Measurements from ENCODE around the gene FAM20C. TPM values are rescaled to one million over a fixed set of nuclear protein-coding genes. Genes with fewer than 3 reads are reported as not detected.
A peak's percentile ranks its signal among the peaks of the same experiment; 100 is the strongest.

Gene FAM20C
- total RNA-seq, 4 donors from 2014 or later: 9.6 to 35.3 (median 18.6) TPM

- no peak for DNase-seq
- Histone ChIP-seq H3K27me3 (no peaks in the 10 kb centered on the region), H3K27ac (peak overlapping the region in 2 of 4 donors; percentile 92 to 98), H3K4me3 (no peak overlapping the region), H3K36me3 (peaks cover 0 to 8% of the 10 kb centered on the region in 2 donors), H3K4me1 (peaks cover 5 to 15% of the 10 kb centered on the region in 2 donors), H3K9me3 (no peaks in the 10 kb centered on the region)
- in situ Hi-C loops (cut with MboI; ENCODE audit: low sequenced_read_pairs in 4 of 4): no loop called here
- TF ChIP-seq POLR2A (IDR thresholded peaks at IDR 0.05) (no peak), CTCF (IDR thresholded peaks at IDR 0.05 in 4 of 5, conservative IDR thresholded peaks at IDR 0.05 in 1 of 5) (no peak)
- ATAC-seq: no peak
- intact Hi-C loops (cut with DNase I; ENCODE audit: low total_unique reads): loop anchor here (1.0 kb wide), 1 partner anchor 9 kb away; no protein-coding TSS in a partner anchor
Measured at GRCh38 chr7:150811-151221, 41.6 kb upstream of the FAM20C start.

- Histone ChIP-seq H3K4me1 (peaks cover 5 to 15% of the 10 kb centered on the region in 2 donors), H3K9me3 (no peaks in the 10 kb centered on the region), H3K27me3 (no peaks in the 10 kb centered on the region), H3K27ac (no peak overlapping the region), H3K4me3 (no peak overlapping the region), H3K36me3 (peaks cover 0 to 8% of the 10 kb centered on the region in 2 donors)
- no peak for ATAC-seq
- in situ Hi-C loops (cut with MboI; ENCODE audit: low sequenced_read_pairs in 4 of 4) (no loop called here), intact Hi-C loops (cut with DNase I; ENCODE audit: low total_unique reads) (no loop called here)
- TF ChIP-seq POLR2A (IDR thresholded peaks at IDR 0.05) (no peak), CTCF (IDR thresholded peaks at IDR 0.05 in 4 of 5, conservative IDR thresholded peaks at IDR 0.05 in 1 of 5) (no peak)
- DNase-seq: no peak
Measured at GRCh38 chr7:151346-152050, 40.9 kb upstream of the FAM20C start.

- Histone ChIP-seq H3K4me3 (no peak overlapping the region), H3K27ac (no peak overlapping the region), H3K36me3 (no peaks in the 10 kb centered on the region), H3K27me3 (no peaks in the 10 kb centered on the region), H3K4me1 (peaks cover 5 to 15% of the 10 kb centered on the region in 2 donors), H3K9me3 (no peaks in the 10 kb centered on the region)
- TF ChIP-seq CTCF (IDR thresholded peaks at IDR 0.05 in 4 of 5, conservative IDR thresholded peaks at IDR 0.05 in 1 of 5) (no peak), POLR2A (IDR thresholded peaks at IDR 0.05) (no peak)
- ATAC-seq (no peak), DNase-seq (no peak)
- intact Hi-C loops (cut with DNase I; ENCODE audit: low total_unique reads) (no loop called here), in situ Hi-C loops (cut with MboI; ENCODE audit: low sequenced_read_pairs in 4 of 4) (no loop called here)
Measured at GRCh38 chr7:152702-153391, 39.5 kb upstream of the FAM20C start.

- in situ Hi-C loops (cut with MboI; ENCODE audit: low sequenced_read_pairs in 4 of 4): no loop called here
- no peak overlapping the region for H3K27ac ChIP-seq
- intact Hi-C loops (cut with DNase I; ENCODE audit: low total_unique reads): no loop called here
- H3K9me3 ChIP-seq: no peaks in the 10 kb centered on the region
- H3K4me1 ChIP-seq: peaks cover 2 to 15% of the 10 kb centered on the region in 2 donors
- DNase-seq (no peak), ATAC-seq (no peak)
- no peaks in the 10 kb centered on the region for H3K36me3 ChIP-seq
- H3K4me3 ChIP-seq: no peak overlapping the region
- H3K27me3 ChIP-seq: no peaks in the 10 kb centered on the region
- TF ChIP-seq CTCF (IDR thresholded peaks at IDR 0.05 in 4 of 5, conservative IDR thresholded peaks at IDR 0.05 in 1 of 5) (no peak), POLR2A (IDR thresholded peaks at IDR 0.05) (no peak)
Measured at GRCh38 chr7:153604-154003, 38.8 kb upstream of the FAM20C start.

All from gastrocnemius medialis (tissue), 4 donors.